ENCODE measurements around the gene AGAP1.

The AGAP1 gene

GRCh38 chr2:235958221-235958930, 464.5 kb downstream of the AGAP1 start:
- DNase-seq = no peak

GRCh38 chr2:235958931-235959410, 465.1 kb downstream of the AGAP1 start:
- no peak for DNase-seq

GRCh38 chr2:235960011-235960715, 466.3 kb downstream of the AGAP1 start:
- no peak for DNase-seq

GRCh38 chr2:235960716-235961640, 467.1 kb downstream of the AGAP1 start:
- no peak for DNase-seq

- no peak for DNase-seq
Measured at GRCh38 chr2:235961711-235962110, 467.9 kb downstream of the AGAP1 start.

GRCh38 chr2:235963853-235964577, 470.2 kb downstream of the AGAP1 start:
- no peak for DNase-seq

GRCh38 chr2:235964787-235965390, 471.0 kb downstream of the AGAP1 start:
- no peak for DNase-seq

GRCh38 chr2:235966396-235966795, 472.6 kb downstream of the AGAP1 start:
- DNase-seq = no peak

- DNase-seq = no peak
Measured at GRCh38 chr2:235966932-235967757, 473.3 kb downstream of the AGAP1 start.

GRCh38 chr2:235968155-235968554, 474.3 kb downstream of the AGAP1 start:
- no peak for DNase-seq

GRCh38 chr2:235968616-235969324, 474.9 kb downstream of the AGAP1 start:
- no peak for DNase-seq

GRCh38 chr2:235970204-235971040, 476.6 kb downstream of the AGAP1 start:
- no peak for DNase-seq

- no peak for DNase-seq
Measured at GRCh38 chr2:235976516-235976915, 482.7 kb downstream of the AGAP1 start.

GRCh38 chr2:235976956-235977355, 483.1 kb downstream of the AGAP1 start:
- DNase-seq = no peak

GRCh38 chr2:235977445-235977844, 483.6 kb downstream of the AGAP1 start:
- DNase-seq = no peak

GRCh38 chr2:235978022-235978421, 484.2 kb downstream of the AGAP1 start:
- no peak for DNase-seq

- DNase-seq = no peak
Measured at GRCh38 chr2:235979037-235979436, 485.2 kb downstream of the AGAP1 start.

- DNase-seq = no peak
Measured at GRCh38 chr2:235979753-235980435, 486.1 kb downstream of the AGAP1 start.

GRCh38 chr2:235981631-235982030, 487.8 kb downstream of the AGAP1 start:
- DNase-seq = no peak

Measured in CD4-positive, alpha-beta T cell treated with Interleukin-4 for 4 hours (primary cell).